NB4 (cell line): ENCODE measurements around the gene WDR76.

Experiments used
- CTCF ChIP-seq: IDR thresholded peaks from one replicate; pipeline ENCODE4 v1.5.1; 2012; ENCODE audit warnings: low read depth, low read length
- MAX ChIP-seq: IDR thresholded peaks from 2 replicates; pipeline ENCODE4 v1.6.1; 2011; ENCODE audit warnings: low read depth, low read length
- POLR2A ChIP-seq: IDR thresholded peaks from 2 replicates; pipeline ENCODE4 v1.6.1; 2011; ENCODE audit warnings: mild to moderate bottlenecking; ENCODE audit not compliant: insufficient read length; ENCODE audit errors: extremely low read depth

DNA sequence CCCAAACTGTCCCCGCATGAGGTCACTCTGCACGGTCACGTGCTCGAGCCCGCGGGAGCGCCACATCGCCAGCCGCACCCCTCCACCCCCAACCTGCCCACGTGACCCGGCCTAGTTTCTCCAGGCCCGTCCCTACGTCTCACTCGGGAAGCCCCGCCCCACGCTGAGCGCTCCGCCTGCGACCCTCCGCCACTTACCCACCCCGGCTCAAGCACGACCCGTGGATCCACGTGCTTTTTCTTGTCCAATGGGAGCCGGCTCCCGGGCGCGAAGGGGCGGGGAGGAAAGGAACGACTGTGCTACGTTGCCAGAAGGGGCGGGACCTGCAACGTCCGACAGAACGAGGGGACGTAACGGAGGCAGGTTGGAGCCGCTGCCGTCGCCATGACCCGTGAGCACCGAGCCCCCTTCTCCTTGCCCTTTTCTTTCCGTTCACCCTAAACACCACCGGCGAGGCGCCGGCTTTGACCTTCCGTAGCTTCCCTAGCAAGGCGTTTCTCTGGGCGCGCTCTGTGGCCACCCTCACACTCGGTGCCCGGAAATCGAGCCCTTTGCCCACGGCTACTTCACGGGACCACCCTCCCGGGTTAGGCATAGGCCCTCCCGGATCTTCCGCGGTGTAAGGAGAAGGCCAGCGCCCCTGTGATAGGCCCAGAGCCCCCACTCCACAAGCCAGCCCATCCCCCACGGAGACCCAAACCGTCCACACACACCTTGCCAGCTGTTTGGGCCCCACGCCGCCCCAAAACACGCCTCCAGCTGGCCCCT lies 34.6 kb upstream of the WDR76 start, which contains the start of gene SERF2:
- no peak for TF ChIP-seq CTCF
- peak; percentile 96 for TF ChIP-seq POLR2A
- TF ChIP-seq MAX, result peak; percentile 100
